K562 (cell line): ENCODE results near the gene HSPB6. TPM values are rescaled to one million over a fixed set of nuclear protein-coding genes. Genes with fewer than 3 reads are reported as not detected.

ENCODE experiments used
- BHLHE40 ChIP-seq: IDR thresholded peaks from 2 replicates; pipeline ENCODE4 v1.6.1; 2011; ENCODE audit warnings: low read length, improper control_type of control experiment
- GABPA ChIP-seq: fragments of 200-800 bp; sonication (Bioruptor generic); conservative IDR thresholded peaks from 2 replicates; pipeline ENCODE4 v1.6.1; 2016; ENCODE audit warnings: low read depth, missing genetic modification characterization, missing compliant biosample characterization
- HMG20B ChIP-seq: fragments of 250-450 bp; sonication (Bioruptor Pico); IDR thresholded peaks from 2 replicates; pipeline ENCODE4 v1.5.0; 2021; ENCODE audit warnings: mild to moderate bottlenecking
- KLF13 ChIP-seq: fragments of 450-650 bp; IDR thresholded peaks from 2 replicates; pipeline ENCODE4 v1.6.1; 2016; ENCODE audit warnings: missing genetic modification characterization, low read depth, mild to moderate bottlenecking, missing compliant biosample characterization, moderate library complexity, borderline replicate concordance
- MTA1 ChIP-seq: fragments of 450-650 bp; IDR thresholded peaks from 2 replicates; pipeline ENCODE4 v1.6.1; 2017; ENCODE audit warnings: borderline replicate concordance
- MYNN ChIP-seq, 2 experiments: sonication (generic); formaldehyde crosslinking in 1 of 2; IDR thresholded peaks; 2 replicates each; pipeline versions ENCODE4 v1.5.0 to v1.6.1; 2016 to 2020; ENCODE audit warnings: antibody characterized with exemption in 1 of 2, missing genetic modification reagents in 1 of 2
- SNIP1 ChIP-seq: fragments of 450-650 bp; IDR thresholded peaks from 2 replicates; pipeline ENCODE4 v1.7.1; 2017; ENCODE audit warnings: low read depth, mild to moderate bottlenecking
- ZNF143 ChIP-seq: sonication (generic); formaldehyde crosslinking; IDR thresholded peaks from 2 replicates; pipeline ENCODE4 v1.9.0; 2022; ENCODE audit warnings: mild to moderate bottlenecking, missing genetic modification reagents
- ZNF217 ChIP-seq: sonication (generic); formaldehyde crosslinking; IDR thresholded peaks from 2 replicates; pipeline ENCODE4 v1.8.0; 2022; ENCODE audit warnings: mild to moderate bottlenecking, missing genetic modification reagents
- ZNF436 ChIP-seq: fragments of 250-450, 450-650 bp; sonication (Bioruptor Pico); formaldehyde crosslinking; IDR thresholded peaks from 2 replicates; pipeline ENCODE4 v1.7.0; 2020; ENCODE audit warnings: mild to moderate bottlenecking
- ZNF764 ChIP-seq: fragments of 250-450 bp; sonication (Bioruptor Pico); IDR thresholded peaks from 2 replicates; pipeline ENCODE4 v1.4.0; 2020; ENCODE audit warnings: low read depth, mild to moderate bottlenecking, moderate library complexity
- polyA plus RNA-seq, 8 experiments: library from polyadenylated mRNA; depleted of rRNA in 4 of 8; stranded (reverse) in 5 of 8; unstranded in 3 of 8; fragments of >200 nt; fragmentation: Nextera tagmentation in 2 of 8; fragmentation: Illumina TruSeq in 1 of 8; extraction: Ambion mirVana in 2 of 8; extraction: Trizol in 1 of 8; gene quantifications; 2 replicates each; pipeline versions ENCODE4 v1.2.1 to v1.2.3, GENCODE V29; 2011 to 2014; ENCODE audit warnings: inconsistent platforms in 1 of 8, missing spikeins in 1 of 8
- total RNA-seq, 7 experiments: library from RNA; depleted of rRNA in 6 of 7; stranded (reverse); fragments of >200 nt in 6 of 7; fragmentation: Illumina TruSeq in 2 of 7; extraction: Trizol in 2 of 7; gene quantifications; 2 replicates each; pipeline versions ENCODE4 v1.2.1 to v1.2.3, GENCODE V29; 2011 to 2021; ENCODE audit warnings: low replicate concordance in 1 of 7
- TF ChIP-seq, protein P1 (sequence below): sonication (generic); formaldehyde crosslinking; IDR thresholded peaks from 2 replicates; pipeline ENCODE4 v1.8.0; 2023; ENCODE audit warnings: mild to moderate bottlenecking, missing genetic modification reagents
- TF ChIP-seq, protein P2 (sequence below): fragments of 250-450 bp; sonication (Bioruptor Pico); IDR thresholded peaks from 2 replicates; pipeline ENCODE4 v1.5.0; 2021
- TF ChIP-seq, protein P3 (sequence below): sonication (generic); formaldehyde crosslinking; IDR thresholded peaks from 2 replicates; pipeline ENCODE4 v1.8.0; 2023; ENCODE audit warnings: mild to moderate bottlenecking, missing genetic modification reagents
- TF ChIP-seq, protein P4 (sequence below): fragments of 250-450 bp; sonication (Bioruptor Pico); IDR thresholded peaks from 2 replicates; pipeline ENCODE4 v1.8.0; 2022; ENCODE audit warnings: inconsistent platforms

Gene HSPB6
- total and polyA plus RNA-seq, 9 of the 15 experiments (the other 6 are each of a cell fraction or from before 2014, with no cell fraction given), result 0.55 TPM; not detected in 8

DNA sequence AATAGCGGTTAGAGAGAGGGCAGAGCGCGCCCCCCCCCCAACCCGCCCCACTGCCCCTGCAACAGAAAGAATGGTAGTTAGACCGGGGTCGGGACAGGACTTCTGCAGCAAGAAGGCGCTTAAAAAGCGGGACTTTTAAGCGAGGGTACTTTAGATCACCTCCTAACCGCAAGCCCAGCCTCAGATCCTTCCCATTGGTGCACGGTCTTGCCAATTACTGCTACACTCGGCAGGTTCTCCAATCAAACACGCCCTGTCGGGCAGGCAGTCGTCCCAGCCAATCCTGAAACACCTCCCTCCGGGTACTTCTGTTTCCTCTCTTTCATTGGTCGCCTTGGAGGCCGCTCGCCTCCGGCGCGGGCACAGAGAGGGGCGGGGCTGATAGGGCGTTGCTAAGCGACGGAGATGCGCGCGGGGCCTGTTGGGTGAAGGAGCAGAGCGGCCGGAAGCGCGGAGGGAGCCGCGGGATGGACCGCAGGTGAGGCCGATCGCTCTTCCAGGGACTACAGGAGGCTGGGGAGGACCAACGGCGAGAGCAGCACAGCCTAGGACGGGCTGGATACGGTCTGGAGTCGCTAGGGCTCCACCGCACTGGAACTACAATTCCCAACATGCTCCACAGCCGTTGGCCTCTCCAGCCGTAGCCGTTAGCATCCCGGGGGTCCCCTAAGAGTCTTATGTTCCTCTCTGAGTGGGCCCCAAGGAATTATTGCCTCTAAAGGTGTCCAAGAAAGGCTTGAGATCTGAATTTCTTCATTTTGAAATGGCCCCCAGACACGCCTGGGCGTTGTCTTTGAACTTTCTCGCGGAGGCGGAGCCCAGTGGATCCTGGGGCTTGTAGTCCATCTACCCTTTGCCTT, 1.1 kb upstream of the HSPB6 start, which contains the start of gene PROSER3 (continued):
- TF ChIP-seq BHLHE40 (no peak), MYNN (IDR thresholded peaks at IDR 0.05) (peak; percentile 97), MYNN (CRISPR knock-in tag; IDR thresholded peaks at IDR 0.05) (no peak), HMG20B (no peak), ZNF764 (no peak), ZNF217 (CRISPR knock-in tag) (no peak), MTA1 (no peak), GABPA (peak; percentile 88), KLF13 (tag) (0 out of 2 replicates have a peak, but pooled peaks have one; percentile 37), SNIP1 (no peak), ZNF436 (CRISPR knock-in tag) (no peak), ZNF143 (CRISPR knock-in tag) (peak; percentile 89)
- TF ChIP-seq, protein P1, sequence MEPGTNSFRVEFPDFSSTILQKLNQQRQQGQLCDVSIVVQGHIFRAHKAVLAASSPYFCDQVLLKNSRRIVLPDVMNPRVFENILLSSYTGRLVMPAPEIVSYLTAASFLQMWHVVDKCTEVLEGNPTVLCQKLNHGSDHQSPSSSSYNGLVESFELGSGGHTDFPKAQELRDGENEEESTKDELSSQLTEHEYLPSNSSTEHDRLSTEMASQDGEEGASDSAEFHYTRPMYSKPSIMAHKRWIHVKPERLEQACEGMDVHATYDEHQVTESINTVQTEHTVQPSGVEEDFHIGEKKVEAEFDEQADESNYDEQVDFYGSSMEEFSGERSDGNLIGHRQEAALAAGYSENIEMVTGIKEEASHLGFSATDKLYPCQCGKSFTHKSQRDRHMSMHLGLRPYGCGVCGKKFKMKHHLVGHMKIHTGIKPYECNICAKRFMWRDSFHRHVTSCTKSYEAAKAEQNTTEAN (CRISPR knock-in tag), result no peak
- TF ChIP-seq, protein P2, sequence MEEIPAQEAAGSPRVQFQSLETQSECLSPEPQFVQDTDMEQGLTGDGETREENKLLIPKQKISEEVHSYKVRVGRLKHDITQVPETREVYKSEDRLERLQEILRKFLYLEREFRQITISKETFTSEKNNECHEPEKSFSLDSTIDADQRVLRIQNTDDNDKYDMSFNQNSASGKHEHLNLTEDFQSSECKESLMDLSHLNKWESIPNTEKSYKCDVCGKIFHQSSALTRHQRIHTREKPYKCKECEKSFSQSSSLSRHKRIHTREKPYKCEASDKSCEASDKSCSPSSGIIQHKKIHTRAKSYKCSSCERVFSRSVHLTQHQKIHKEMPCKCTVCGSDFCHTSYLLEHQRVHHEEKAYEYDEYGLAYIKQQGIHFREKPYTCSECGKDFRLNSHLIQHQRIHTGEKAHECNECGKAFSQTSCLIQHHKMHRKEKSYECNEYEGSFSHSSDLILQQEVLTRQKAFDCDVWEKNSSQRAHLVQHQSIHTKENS (CRISPR knock-in tag), result no peak
- TF ChIP-seq, protein P3, sequence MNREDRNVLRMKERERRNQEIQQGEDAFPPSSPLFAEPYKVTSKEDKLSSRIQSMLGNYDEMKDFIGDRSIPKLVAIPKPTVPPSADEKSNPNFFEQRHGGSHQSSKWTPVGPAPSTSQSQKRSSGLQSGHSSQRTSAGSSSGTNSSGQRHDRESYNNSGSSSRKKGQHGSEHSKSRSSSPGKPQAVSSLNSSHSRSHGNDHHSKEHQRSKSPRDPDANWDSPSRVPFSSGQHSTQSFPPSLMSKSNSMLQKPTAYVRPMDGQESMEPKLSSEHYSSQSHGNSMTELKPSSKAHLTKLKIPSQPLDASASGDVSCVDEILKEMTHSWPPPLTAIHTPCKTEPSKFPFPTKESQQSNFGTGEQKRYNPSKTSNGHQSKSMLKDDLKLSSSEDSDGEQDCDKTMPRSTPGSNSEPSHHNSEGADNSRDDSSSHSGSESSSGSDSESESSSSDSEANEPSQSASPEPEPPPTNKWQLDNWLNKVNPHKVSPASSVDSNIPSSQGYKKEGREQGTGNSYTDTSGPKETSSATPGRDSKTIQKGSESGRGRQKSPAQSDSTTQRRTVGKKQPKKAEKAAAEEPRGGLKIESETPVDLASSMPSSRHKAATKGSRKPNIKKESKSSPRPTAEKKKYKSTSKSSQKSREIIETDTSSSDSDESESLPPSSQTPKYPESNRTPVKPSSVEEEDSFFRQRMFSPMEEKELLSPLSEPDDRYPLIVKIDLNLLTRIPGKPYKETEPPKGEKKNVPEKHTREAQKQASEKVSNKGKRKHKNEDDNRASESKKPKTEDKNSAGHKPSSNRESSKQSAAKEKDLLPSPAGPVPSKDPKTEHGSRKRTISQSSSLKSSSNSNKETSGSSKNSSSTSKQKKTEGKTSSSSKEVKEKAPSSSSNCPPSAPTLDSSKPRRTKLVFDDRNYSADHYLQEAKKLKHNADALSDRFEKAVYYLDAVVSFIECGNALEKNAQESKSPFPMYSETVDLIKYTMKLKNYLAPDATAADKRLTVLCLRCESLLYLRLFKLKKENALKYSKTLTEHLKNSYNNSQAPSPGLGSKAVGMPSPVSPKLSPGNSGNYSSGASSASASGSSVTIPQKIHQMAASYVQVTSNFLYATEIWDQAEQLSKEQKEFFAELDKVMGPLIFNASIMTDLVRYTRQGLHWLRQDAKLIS (CRISPR knock-in tag), result no peak
- TF ChIP-seq, protein P4, sequence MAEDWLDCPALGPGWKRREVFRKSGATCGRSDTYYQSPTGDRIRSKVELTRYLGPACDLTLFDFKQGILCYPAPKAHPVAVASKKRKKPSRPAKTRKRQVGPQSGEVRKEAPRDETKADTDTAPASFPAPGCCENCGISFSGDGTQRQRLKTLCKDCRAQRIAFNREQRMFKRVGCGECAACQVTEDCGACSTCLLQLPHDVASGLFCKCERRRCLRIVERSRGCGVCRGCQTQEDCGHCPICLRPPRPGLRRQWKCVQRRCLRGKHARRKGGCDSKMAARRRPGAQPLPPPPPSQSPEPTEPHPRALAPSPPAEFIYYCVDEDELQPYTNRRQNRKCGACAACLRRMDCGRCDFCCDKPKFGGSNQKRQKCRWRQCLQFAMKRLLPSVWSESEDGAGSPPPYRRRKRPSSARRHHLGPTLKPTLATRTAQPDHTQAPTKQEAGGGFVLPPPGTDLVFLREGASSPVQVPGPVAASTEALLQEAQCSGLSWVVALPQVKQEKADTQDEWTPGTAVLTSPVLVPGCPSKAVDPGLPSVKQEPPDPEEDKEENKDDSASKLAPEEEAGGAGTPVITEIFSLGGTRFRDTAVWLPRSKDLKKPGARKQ (CRISPR knock-in tag), result no peak
